Measurements from ENCODE around the gene TSFM. TPM values are rescaled to one million over a fixed set of nuclear protein-coding genes. Genes with fewer than 3 reads are reported as not detected.

TSFM gene
- total and polyA plus RNA-seq, 2 of the 13 experiments (the other 11 are each of a cell fraction or from before 2014, with no cell fraction given) = 29.8 to 68.3 TPM

DNA sequence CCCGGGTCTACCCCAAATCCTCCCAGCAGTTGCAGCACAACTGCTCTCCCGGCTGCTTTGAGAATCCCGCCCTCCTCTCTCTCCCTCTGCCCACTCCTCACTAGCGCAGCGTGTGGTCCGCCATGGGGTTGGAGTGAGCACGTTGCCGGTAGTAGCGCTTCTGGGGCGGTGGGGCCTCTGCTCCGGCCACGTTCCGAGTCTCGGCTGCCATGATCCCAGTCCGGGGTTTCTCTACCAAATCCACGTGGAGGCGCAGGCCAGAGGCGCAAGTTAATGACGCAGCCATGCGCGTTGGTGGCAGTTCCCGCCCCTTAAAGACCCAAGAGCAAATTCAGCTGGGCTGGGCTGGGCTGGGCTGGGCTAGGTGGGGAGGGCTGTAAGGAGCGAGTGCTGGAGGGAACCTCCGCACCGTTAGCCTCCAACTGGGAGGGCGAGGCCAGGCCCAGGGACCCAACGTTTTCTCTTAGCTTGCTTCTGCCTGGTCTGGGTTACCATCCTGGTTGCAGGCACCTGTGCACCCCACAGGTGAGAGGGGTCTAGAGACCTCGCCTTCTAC lies 10.6 kb upstream of the TSFM start, which contains the start of gene METTL1 (continued):
- TF ChIP-seq KMT2B (CRISPR knock-in tag; IDR thresholded peaks at IDR 0.05) (peak; percentile 86), RFX1 (IDR thresholded peaks at IDR 0.05) (no peak), SRSF9 (IDR thresholded peaks at IDR 0.05; ENCODE audit: borderline replicate concordance, insufficient read depth, low read depth, low read length, poor library complexity, severe bottlenecking) (no peak), ZNF558 (CRISPR knock-in tag; IDR thresholded peaks at IDR 0.05; ENCODE audit: borderline replicate concordance) (peak; percentile 15; the same call in 1 of the 2 replicates), HOXD1 (CRISPR knock-in tag; IDR thresholded peaks at IDR 0.05) (no peak; the same call in 1 of the 2 replicates), PBX3 (CRISPR knock-in tag; IDR thresholded peaks at IDR 0.05; ENCODE audit: borderline replicate concordance) (no peak), ZNF691 (CRISPR knock-in tag; IDR thresholded peaks at IDR 0.05; ENCODE audit: borderline replicate concordance, low read depth) (peak; percentile 84; the same call in 1 of the 2 replicates), HMGA1 (CRISPR knock-in tag; conservative IDR thresholded peaks at IDR 0.05) (no peak), LBX2 (CRISPR knock-in tag; IDR thresholded peaks at IDR 0.05; ENCODE audit: borderline replicate concordance) (0 out of 2 replicates have a peak, but pooled peaks have one; percentile 31), MBD4 (IDR thresholded peaks at IDR 0.05; ENCODE audit: borderline replicate concordance, low read length) (no peak), SP1 (IDR thresholded peaks at IDR 0.05) (no peak), SP1 (CRISPR knock-in tag; IDR thresholded peaks at IDR 0.05) (peak; percentile 94), ZNF264 (CRISPR knock-in tag; IDR thresholded peaks at IDR 0.05) (peak; percentile 19; the same call in 1 of the 2 replicates), CENPT (CRISPR knock-in tag; IDR thresholded peaks at IDR 0.05; ENCODE audit: low read depth) (no peak), ONECUT2 (CRISPR knock-in tag; IDR thresholded peaks at IDR 0.05) (no peak), ZMYM2 (CRISPR knock-in tag; IDR thresholded peaks at IDR 0.05) (peak; percentile 75; the same call in 1 of the 2 replicates), CEBPG (CRISPR knock-in tag; IDR thresholded peaks at IDR 0.05) (no peak), LRRFIP1 (CRISPR knock-in tag; conservative IDR thresholded peaks at IDR 0.05) (no peak), GTF3A (CRISPR knock-in tag; conservative IDR thresholded peaks at IDR 0.05) (no peak), SSRP1 (CRISPR knock-in tag; IDR thresholded peaks at IDR 0.05) (no peak)
- TF ChIP-seq, protein P1, sequence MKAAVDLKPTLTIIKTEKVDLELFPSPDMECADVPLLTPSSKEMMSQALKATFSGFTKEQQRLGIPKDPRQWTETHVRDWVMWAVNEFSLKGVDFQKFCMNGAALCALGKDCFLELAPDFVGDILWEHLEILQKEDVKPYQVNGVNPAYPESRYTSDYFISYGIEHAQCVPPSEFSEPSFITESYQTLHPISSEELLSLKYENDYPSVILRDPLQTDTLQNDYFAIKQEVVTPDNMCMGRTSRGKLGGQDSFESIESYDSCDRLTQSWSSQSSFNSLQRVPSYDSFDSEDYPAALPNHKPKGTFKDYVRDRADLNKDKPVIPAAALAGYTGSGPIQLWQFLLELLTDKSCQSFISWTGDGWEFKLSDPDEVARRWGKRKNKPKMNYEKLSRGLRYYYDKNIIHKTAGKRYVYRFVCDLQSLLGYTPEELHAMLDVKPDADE (CRISPR knock-in tag; IDR thresholded peaks at IDR 0.05) = 0 out of 2 replicates have a peak, but pooled peaks have one; percentile 79
- TF ChIP-seq, protein P2, sequence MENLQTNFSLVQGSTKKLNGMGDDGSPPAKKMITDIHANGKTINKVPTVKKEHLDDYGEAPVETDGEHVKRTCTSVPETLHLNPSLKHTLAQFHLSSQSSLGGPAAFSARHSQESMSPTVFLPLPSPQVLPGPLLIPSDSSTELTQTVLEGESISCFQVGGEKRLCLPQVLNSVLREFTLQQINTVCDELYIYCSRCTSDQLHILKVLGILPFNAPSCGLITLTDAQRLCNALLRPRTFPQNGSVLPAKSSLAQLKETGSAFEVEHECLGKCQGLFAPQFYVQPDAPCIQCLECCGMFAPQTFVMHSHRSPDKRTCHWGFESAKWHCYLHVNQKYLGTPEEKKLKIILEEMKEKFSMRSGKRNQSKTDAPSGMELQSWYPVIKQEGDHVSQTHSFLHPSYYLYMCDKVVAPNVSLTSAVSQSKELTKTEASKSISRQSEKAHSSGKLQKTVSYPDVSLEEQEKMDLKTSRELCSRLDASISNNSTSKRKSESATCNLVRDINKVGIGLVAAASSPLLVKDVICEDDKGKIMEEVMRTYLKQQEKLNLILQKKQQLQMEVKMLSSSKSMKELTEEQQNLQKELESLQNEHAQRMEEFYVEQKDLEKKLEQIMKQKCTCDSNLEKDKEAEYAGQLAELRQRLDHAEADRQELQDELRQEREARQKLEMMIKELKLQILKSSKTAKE (CRISPR knock-in tag; IDR thresholded peaks at IDR 0.05; ENCODE audit: borderline replicate concordance) = no peak
- TF ChIP-seq, protein P3, sequence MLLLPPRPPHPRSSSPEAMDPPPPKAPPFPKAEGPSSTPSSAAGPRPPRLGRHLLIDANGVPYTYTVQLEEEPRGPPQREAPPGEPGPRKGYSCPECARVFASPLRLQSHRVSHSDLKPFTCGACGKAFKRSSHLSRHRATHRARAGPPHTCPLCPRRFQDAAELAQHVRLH (CRISPR knock-in tag; IDR thresholded peaks at IDR 0.05; ENCODE audit: borderline replicate concordance, low read depth) = no peak
